ENCODE measurements around the gene CLEC18C. TPM values are rescaled to one million over a fixed set of nuclear protein-coding genes. Genes with fewer than 3 reads are reported as not detected.
"Not testable (repeated sequence)": the region's sequence is repeated elsewhere in the genome, so short reads cannot be mapped to it uniquely, and the experiment has no call there.

Gene CLEC18C
- polyA plus RNA-seq, 2 of the 4 experiments (the other 2 are of a cell fraction), result 0.15 to 0.16 TPM

GRCh38 chr16:70198230-70198629 lies 24.6 kb downstream of the CLEC18C start:
- ATAC-seq; H3K9me3 ChIP-seq; POLR2A ChIA-PET; H3K4me2 ChIP-seq; CTCF ChIA-PET; H3K4me1 ChIP-seq; FAIRE-seq; DNase-seq (ENCODE audit: low read depth in 1 of 2, low spot score in 1 of 2); H3K4me3 ChIP-seq; H3K27ac ChIP-seq: not testable (repeated sequence)
- 84% methylated on average over 9 of the region's 9 CpGs for WGBS (ENCODE audit: missing lambda C conversion rate)

- DNase-seq (ENCODE audit: low read depth in 1 of 2, low spot score in 1 of 2); POLR2A ChIA-PET; H3K9me3 ChIP-seq; H3K4me2 ChIP-seq; H3K27ac ChIP-seq; ATAC-seq; FAIRE-seq; H3K4me1 ChIP-seq; CTCF ChIA-PET; H3K4me3 ChIP-seq: not testable (repeated sequence)
- 79% methylated on average over 3 of the region's 3 CpGs for WGBS (ENCODE audit: missing lambda C conversion rate)
These were observed 25.1 kb downstream of the CLEC18C start for GRCh38 chr16:70198666-70199065.

- 81% methylated on average over 9 of the region's 9 CpGs for WGBS (ENCODE audit: missing lambda C conversion rate)
- DNase-seq (ENCODE audit: low read depth in 1 of 2, low spot score in 1 of 2); H3K9me3 ChIP-seq; H3K4me2 ChIP-seq; FAIRE-seq; POLR2A ChIA-PET; ATAC-seq; H3K4me3 ChIP-seq; CTCF ChIA-PET; H3K4me1 ChIP-seq; H3K27ac ChIP-seq: not testable (repeated sequence)
These were observed 25.6 kb downstream of the CLEC18C start for GRCh38 chr16:70199170-70199569.

- DNase-seq (ENCODE audit: low read depth in 1 of 2, low spot score in 1 of 2); CTCF ChIA-PET; H3K4me1 ChIP-seq; H3K4me3 ChIP-seq; ATAC-seq; FAIRE-seq; H3K9me3 ChIP-seq; H3K27ac ChIP-seq; H3K4me2 ChIP-seq: not testable (repeated sequence)
- POLR2A ChIA-PET, result interaction anchor here (0.6 kb wide), 1 partner anchor 219 kb away, joined by 3 read pairs; no protein-coding TSS in a partner anchor
- 86% methylated on average over 8 of the region's 8 CpGs for WGBS (ENCODE audit: missing lambda C conversion rate)
These were observed 26.5 kb downstream of the CLEC18C start for GRCh38 chr16:70200063-70200462.

GRCh38 chr16:70203508-70203907 lies 29.9 kb downstream of the CLEC18C start:
- not testable (repeated sequence) for ATAC-seq; DNase-seq (ENCODE audit: low read depth in 1 of 2, low spot score in 1 of 2); H3K9me3 ChIP-seq

GRCh38 chr16:70204010-70204409 lies 30.4 kb downstream of the CLEC18C start:
- H3K4me3 ChIP-seq; DNase-seq (ENCODE audit: low read depth in 1 of 2, low spot score in 1 of 2); H3K4me2 ChIP-seq; CTCF ChIA-PET; POLR2A ChIA-PET; H3K9me3 ChIP-seq; H3K4me1 ChIP-seq; FAIRE-seq; ATAC-seq; H3K27ac ChIP-seq: not testable (repeated sequence)
- WGBS (ENCODE audit: missing lambda C conversion rate), result 80% methylated on average over 10 of the region's 29 CpGs

More at GRCh38 chr16:70203508-70203907, 29.9 kb downstream of the CLEC18C start:
- FAIRE-seq, H3K4me2 ChIP-seq, H3K4me3 ChIP-seq, H3K4me1 ChIP-seq, H3K27ac ChIP-seq, CTCF ChIA-PET, POLR2A ChIA-PET: not testable (repeated sequence)
- 83% methylated on average over 5 of the region's 7 CpGs for WGBS (ENCODE audit: missing lambda C conversion rate)

GRCh38 chr16:70204668-70205405 lies 31.2 kb downstream of the CLEC18C start:
- FAIRE-seq; DNase-seq (ENCODE audit: low read depth in 1 of 2, low spot score in 1 of 2); CTCF ChIA-PET; H3K27ac ChIP-seq; POLR2A ChIA-PET; H3K9me3 ChIP-seq; ATAC-seq; H3K4me3 ChIP-seq; H3K4me1 ChIP-seq; H3K4me2 ChIP-seq: not testable (repeated sequence)
- no CpG with 5 or more reads among the region's 46 CpGs for WGBS (ENCODE audit: missing lambda C conversion rate)

- H3K4me3 ChIP-seq; FAIRE-seq; H3K4me1 ChIP-seq; H3K27ac ChIP-seq; ATAC-seq; H3K9me3 ChIP-seq; POLR2A ChIA-PET; CTCF ChIA-PET; H3K4me2 ChIP-seq; DNase-seq (ENCODE audit: low read depth in 1 of 2, low spot score in 1 of 2): not testable (repeated sequence)
- 93% methylated on average over 5 of the region's 6 CpGs for WGBS (ENCODE audit: missing lambda C conversion rate)
These were observed 32.8 kb downstream of the CLEC18C start for GRCh38 chr16:70206382-70206781.

GRCh38 chr16:70218586-70218985 lies 45.0 kb downstream of the CLEC18C start:
- CTCF ChIA-PET; H3K4me1 ChIP-seq; H3K9me3 ChIP-seq; H3K4me2 ChIP-seq; H3K4me3 ChIP-seq; FAIRE-seq; DNase-seq (ENCODE audit: low read depth in 1 of 2, low spot score in 1 of 2); POLR2A ChIA-PET; H3K27ac ChIP-seq; ATAC-seq: not testable (repeated sequence)
- WGBS (ENCODE audit: missing lambda C conversion rate), result 83% methylated on average over 2 of the region's 2 CpGs

- H3K4me3 ChIP-seq; ATAC-seq; DNase-seq (ENCODE audit: low read depth in 1 of 2, low spot score in 1 of 2); H3K27ac ChIP-seq; H3K4me1 ChIP-seq; FAIRE-seq; POLR2A ChIA-PET; H3K9me3 ChIP-seq; CTCF ChIA-PET; H3K4me2 ChIP-seq: not testable (repeated sequence)
- WGBS (ENCODE audit: missing lambda C conversion rate), result 89% methylated on average over 2 of the region's 2 CpGs
These were observed 49.0 kb downstream of the CLEC18C start for GRCh38 chr16:70222574-70222973.

- DNase-seq (ENCODE audit: low read depth in 1 of 2, low spot score in 1 of 2); H3K4me2 ChIP-seq; H3K4me3 ChIP-seq; CTCF ChIA-PET; H3K4me1 ChIP-seq; FAIRE-seq; H3K9me3 ChIP-seq; ATAC-seq; POLR2A ChIA-PET; H3K27ac ChIP-seq: not testable (repeated sequence)
- WGBS (ENCODE audit: missing lambda C conversion rate), result no CpG with 5 or more reads among the region's 2 CpGs
These were observed 49.6 kb downstream of the CLEC18C start for GRCh38 chr16:70223216-70223615.

GRCh38 chr16:70223971-70224513 lies 50.5 kb downstream of the CLEC18C start:
- POLR2A ChIA-PET; H3K4me3 ChIP-seq; DNase-seq (ENCODE audit: low read depth in 1 of 2, low spot score in 1 of 2); FAIRE-seq; H3K4me1 ChIP-seq; H3K27ac ChIP-seq; ATAC-seq; H3K9me3 ChIP-seq; H3K4me2 ChIP-seq: not testable (repeated sequence)
- 100% methylated on average over 1 of the region's 3 CpGs for WGBS (ENCODE audit: missing lambda C conversion rate)
- CTCF ChIA-PET, result interaction anchor here (0.6 kb wide), 1 partner anchor 44 kb away, joined by 3 read pairs; no protein-coding TSS in a partner anchor
